Loucy (cell line): Measurements from ENCODE around the gene CDH5.

Source experiments
- CTCF ChIP-seq: fragments of 200-600 bp; sonication (generic); conservative IDR thresholded peaks from 2 replicates; pipeline ENCODE4 v1.5.1; 2014; ENCODE audit warnings: mild to moderate bottlenecking, antibody characterized with exemption, low read length
- EZH2phosphoT487 ChIP-seq: fragments of 200-600 bp; IDR thresholded peaks from 2 replicates; pipeline ENCODE4 v1.6.1; 2018; ENCODE audit warnings: antibody characterized with exemption, mild to moderate bottlenecking, moderate library complexity, borderline replicate concordance

- TF ChIP-seq CTCF (no peak), EZH2phosphoT487 (no peak)
Measured at GRCh38 chr16:66423177-66423576, 56.7 kb downstream of the CDH5 start.
